GM19193 (cell line): Measurements from ENCODE around the gene MEF2B.

Source experiments
- POLR2A ChIP-seq: IDR thresholded peaks from 4 replicates; pipeline ENCODE4 v1.6.1; 2011; ENCODE audit not compliant: insufficient read depth, insufficient read length; ENCODE audit errors: extremely low read depth

The MEF2B gene

GRCh38 chr19:19101540-19101939, 68.5 kb downstream of the MEF2B start:
- TF ChIP-seq POLR2A, result no peak

- TF ChIP-seq POLR2A, result no peak
These were observed 71.1 kb downstream of the MEF2B start for GRCh38 chr19:19098703-19099632.

GRCh38 chr19:19098084-19098702, 71.9 kb downstream of the MEF2B start:
- no peak for TF ChIP-seq POLR2A

GRCh38 chr19:19096641-19097627, 73.1 kb downstream of the MEF2B start:
- no peak for TF ChIP-seq POLR2A

GRCh38 chr19:19095691-19096090, 74.4 kb downstream of the MEF2B start:
- TF ChIP-seq POLR2A, result no peak
